GM18870 (cell line): ENCODE data around the gene KRTAP5-8.
"Not testable (repeated sequence)": the region's sequence is repeated elsewhere in the genome, so short reads cannot be mapped to it uniquely, and the experiment has no call there.

Experiments used
- ATAC-seq: cut with Tn5 transposase; IDR thresholded peaks from one replicate; pipeline ENCODE4 v1.9.1; 2021; ENCODE audit warnings: moderate library complexity; ENCODE audit not compliant: unreplicated experiment

The KRTAP5-8 gene

GRCh38 chr11:71568704-71569349, 31.0 kb downstream of the KRTAP5-8 start:
- no peak for ATAC-seq

GRCh38 chr11:71571101-71571850, 33.5 kb downstream of the KRTAP5-8 start:
- ATAC-seq, result not testable (repeated sequence)

DNA sequence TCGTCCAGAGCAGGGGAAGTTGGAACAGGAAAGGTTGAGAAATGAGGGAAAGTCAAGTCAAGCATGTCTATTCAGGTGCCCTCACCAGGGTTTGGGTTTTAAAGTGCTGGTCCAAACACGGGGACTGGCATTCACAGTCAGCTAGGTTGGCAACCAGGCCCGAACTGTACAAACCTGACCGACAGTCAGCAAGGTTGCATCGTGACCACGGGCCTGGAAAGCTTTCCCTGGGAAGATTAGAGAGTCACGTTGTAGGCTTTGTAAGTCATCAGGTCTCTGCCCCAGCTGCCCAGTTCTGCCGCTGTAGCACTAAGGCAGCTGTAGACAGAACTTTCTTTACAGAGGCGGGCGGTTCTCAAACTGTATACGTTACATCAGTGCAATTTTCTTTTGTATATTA, 35.0 kb downstream of the KRTAP5-8 start:
- ATAC-seq, result no peak

- no peak for ATAC-seq
Measured at GRCh38 chr11:71574418-71574817, 36.6 kb downstream of the KRTAP5-8 start.

- ATAC-seq, result no peak
Measured at GRCh38 chr11:71575723-71576424, 38.0 kb downstream of the KRTAP5-8 start.

GRCh38 chr11:71576688-71577465, 39.1 kb downstream of the KRTAP5-8 start:
- not testable (repeated sequence) for ATAC-seq

GRCh38 chr11:71577469-71578004, 39.7 kb downstream of the KRTAP5-8 start:
- ATAC-seq, result no peak

DNA sequence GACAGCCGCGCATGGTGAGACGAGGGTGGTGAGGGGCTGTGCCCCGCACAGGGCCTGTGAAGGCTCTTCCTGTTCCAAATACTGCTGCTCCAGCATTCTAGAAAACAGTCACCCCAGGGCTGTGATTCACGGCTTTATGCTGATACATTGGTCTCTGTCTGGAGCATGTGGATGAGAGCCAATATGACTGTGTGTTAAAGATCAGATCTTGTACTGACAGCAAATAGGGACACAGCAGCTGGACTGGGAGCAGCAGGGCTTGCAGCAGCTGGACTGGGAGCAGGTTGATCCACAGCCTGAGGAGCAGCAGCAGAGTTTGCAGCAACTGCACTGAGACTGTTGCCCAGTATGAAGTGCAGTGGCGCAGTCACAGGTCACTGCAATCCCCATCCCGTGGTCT, 41.7 kb downstream of the KRTAP5-8 start:
- not testable (repeated sequence) for ATAC-seq

DNA sequence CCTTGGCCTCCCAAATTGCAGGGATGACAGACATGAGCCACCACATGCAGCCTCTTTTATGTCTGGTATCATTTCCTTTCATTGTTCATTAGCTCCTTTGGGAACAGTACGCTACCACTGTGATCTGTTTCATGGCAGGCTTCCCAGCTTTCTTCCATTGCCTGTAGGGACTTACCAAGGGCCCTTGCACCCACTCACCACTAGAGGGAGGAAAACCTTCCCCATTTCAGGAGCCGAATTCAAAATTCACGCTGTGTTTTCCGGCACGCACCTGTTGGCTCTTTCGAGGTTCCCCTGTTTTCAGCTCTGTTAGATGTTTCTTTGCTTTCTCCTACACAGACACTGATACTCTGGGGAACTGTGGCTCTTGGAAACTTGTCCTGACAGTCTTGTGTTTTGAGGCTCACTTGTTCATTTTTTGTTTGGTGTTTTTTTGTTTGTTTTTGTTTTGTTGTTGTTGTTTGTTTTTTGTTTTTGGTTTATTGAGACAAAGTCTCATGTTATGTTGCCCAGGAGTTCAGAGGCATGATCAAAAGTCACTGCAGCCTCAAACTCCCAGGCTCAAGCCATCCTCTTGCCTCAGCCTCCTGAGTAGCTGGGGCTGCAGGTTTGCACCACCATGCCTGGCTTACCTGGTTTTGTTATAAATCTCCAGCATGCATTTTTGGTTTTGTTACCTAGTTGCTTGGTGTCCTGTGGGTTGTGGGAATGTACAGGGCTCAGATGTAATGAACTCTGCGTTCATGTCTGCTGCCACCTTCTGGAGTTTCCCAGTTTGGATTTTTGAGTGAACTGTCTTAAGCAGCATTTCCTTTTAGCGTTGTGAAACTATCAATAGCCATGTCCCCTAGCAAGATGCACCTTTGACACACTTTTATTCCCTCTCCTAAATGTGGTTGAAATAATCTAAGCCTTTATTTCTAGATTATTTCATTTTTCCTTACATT, 42.5 kb downstream of the KRTAP5-8 start:
- no peak for ATAC-seq

- no peak for ATAC-seq
Measured at GRCh38 chr11:71581826-71582225, 44.0 kb downstream of the KRTAP5-8 start.

DNA sequence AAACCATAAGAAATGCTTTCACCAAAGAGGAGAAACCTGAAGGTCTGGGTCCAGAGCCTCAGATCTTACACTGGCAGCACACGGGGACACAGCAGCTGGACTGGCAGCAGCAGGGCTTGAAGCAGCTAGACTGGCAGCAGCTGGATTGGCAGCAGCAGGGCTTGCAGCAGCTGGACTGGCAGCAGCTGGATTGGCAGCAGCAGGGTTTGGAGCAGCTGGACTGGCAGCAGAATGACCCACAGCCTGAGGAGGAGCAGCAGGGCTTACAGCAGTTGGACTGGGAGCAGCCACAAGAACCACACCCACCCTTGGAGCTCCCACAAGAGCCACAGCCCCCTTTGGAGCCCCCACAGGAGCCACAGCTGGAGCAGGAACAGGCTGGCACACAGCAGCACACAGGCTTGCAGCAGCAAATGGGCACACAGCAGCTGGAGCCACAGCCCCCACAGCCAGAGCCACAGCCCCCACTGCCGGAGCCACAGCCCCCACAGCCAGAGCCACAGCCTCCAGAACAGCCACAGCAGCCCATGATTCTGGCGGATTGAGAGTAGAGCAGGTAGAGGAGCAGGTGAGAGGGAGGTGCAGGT, 44.6 kb downstream of the KRTAP5-8 start, which contains the start of gene KRTAP5-11:
KRTAP5-11 (minus strand) TSS at position 567 of the 587 bp plus-strand sequence; CDS start at position 529, 38 bp downstream.
- ATAC-seq, result no peak

- not testable (repeated sequence) for ATAC-seq
Measured at GRCh38 chr11:71582969-71583368, 45.1 kb downstream of the KRTAP5-8 start.

DNA sequence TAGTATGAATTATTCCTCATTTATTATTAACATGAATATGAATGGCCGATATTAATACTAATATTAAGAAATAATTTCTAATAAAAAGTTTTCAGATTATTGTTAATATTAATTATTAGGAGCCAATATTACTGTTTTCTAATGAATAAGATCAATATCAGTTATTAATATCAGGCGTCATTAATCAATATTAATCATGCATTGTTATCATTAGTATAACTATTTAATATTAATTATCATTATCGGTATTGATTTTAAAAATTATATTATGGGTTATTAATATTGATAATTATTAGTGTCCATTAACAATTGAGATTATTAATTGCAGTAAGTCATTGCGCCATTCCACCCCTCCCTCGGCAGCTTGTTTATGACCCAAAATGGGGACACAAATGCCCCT, 47.8 kb downstream of the KRTAP5-8 start:
- not testable (repeated sequence) for ATAC-seq

- ATAC-seq, result not testable (repeated sequence)
Measured at GRCh38 chr11:71588314-71588713, 50.5 kb downstream of the KRTAP5-8 start.
